NCI-H2196 (cell line): Measurements from ENCODE around the gene ENTHD1.

Source experiments
- DNase-seq: peaks from one replicate; lab custom pipeline; 2025; ENCODE audit not compliant: unreplicated experiment; lab: John Stamatoyannopoulos, UW

Gene ENTHD1

DNA sequence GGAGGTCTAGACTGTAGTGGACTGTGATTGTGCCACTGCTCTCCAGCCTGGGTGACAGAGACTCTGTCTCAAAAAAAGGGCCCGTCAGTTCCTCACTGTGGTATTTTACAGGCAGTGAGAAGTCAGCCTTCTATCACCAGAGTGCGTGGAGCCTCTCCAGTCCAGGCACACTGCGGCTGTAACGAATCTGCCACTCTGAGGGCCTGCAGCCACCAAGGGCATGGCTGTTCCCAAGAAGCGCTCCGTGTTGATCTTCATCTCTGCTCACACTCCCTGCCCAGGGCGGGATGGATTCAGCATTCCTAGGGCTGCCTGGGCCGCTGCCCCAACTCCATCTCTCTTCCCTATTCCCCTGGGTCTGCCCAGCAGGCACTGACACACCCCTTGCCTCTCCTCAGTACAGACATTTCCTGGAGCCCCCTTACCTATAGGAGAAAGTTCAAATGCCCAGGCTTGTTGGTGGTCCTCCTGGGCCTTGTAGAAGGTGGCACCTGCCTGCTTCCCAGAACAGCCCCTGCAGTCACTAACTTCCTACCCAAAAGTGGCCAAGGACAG is 174.6 kb downstream of the ENTHD1 start:
- no peak for DNase-seq

GRCh38 chr22:39718206-39718605 is 175.4 kb downstream of the ENTHD1 start:
- DNase-seq, result no peak

GRCh38 chr22:39717099-39717498 is 176.5 kb downstream of the ENTHD1 start:
- no peak for DNase-seq

- DNase-seq, result no peak
Observed at GRCh38 chr22:39716534-39716933, 177.0 kb downstream of the ENTHD1 start.

DNA sequence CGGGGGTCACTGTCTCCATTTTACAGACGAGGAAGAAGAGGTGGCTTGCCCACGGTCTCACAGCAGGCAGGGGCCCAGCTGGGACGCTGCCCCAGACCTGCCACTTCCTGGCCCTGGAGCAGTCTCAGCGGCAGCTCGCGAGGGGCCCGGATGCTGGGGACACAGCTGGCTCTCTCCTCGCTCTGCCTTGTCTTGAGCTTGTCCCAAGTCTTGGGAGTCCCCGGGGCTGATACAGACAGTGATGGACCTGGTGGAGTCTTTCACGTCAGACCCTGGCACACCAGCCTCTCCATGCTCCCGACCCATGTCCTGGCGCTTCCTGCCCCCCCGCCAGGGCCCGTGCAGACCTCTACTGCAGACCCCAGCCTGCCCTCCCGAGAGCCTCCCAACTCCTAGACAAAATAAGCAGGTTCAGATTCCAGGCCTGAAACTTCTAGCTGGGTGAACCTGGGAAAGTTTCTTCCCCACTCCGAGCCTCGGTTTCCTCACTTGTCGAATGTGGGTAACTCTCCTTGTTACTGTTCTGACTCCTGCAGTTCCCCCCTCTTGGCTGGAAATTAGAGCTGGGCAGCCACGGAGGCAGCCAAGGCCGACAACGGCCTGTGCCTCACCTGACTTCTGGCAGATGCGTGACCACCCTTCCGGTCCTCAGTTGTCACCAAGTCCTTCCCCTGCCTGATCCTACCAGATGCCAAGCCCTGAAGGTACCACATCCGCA is 177.6 kb downstream of the ENTHD1 start:
- no peak for DNase-seq

GRCh38 chr22:39714321-39714720 is 179.2 kb downstream of the ENTHD1 start:
- no peak for DNase-seq

GRCh38 chr22:39713799-39714290 is 179.7 kb downstream of the ENTHD1 start:
- DNase-seq, result no peak

GRCh38 chr22:39712751-39713525 is 180.6 kb downstream of the ENTHD1 start:
- DNase-seq, result no peak

- DNase-seq, result no peak
Observed at GRCh38 chr22:39712081-39712480, 181.5 kb downstream of the ENTHD1 start.

DNA sequence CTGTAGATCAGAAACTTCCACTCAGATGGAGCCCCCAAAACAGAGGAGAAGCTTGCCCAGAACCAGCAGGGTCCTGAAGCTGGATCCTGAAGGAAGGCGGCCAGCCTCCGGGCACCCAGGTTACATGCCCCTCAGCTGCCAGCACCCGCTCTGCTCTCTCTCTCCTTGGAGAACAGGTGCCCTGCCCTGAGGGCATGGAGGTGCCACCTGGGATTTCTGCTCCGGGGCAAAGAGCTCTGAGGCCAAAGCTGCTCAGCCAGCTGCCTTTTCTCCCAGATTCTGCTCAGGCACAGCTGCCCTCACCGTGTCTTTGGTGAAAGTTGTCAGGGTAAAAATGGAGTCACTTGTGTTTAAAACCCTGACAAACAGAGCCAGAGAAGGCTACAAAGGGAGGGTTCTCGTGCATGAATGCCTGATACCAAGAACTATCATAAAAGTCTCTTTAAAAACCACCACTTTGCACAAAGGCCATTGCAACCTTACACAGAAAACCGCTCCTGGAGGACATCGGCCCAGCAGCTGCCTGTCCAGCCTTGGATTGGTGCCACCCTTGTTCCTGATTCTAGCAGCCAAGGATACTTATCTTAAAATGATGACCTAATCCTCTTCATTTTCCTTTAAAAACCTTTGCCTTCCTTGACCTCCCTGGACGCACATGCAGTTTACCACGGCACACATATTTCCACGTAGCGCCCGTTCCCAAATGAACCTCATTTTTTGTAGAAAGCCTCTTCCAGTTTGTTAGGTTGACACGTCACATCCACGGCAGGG is 183.0 kb downstream of the ENTHD1 start:
- DNase-seq, result peak; percentile 37

GRCh38 chr22:39707816-39708215 is 185.7 kb downstream of the ENTHD1 start:
- no peak for DNase-seq

GRCh38 chr22:39707351-39707750 is 186.2 kb downstream of the ENTHD1 start:
- DNase-seq, result no peak

- no peak for DNase-seq
Observed at GRCh38 chr22:39706376-39707140, 187.0 kb downstream of the ENTHD1 start.

DNA sequence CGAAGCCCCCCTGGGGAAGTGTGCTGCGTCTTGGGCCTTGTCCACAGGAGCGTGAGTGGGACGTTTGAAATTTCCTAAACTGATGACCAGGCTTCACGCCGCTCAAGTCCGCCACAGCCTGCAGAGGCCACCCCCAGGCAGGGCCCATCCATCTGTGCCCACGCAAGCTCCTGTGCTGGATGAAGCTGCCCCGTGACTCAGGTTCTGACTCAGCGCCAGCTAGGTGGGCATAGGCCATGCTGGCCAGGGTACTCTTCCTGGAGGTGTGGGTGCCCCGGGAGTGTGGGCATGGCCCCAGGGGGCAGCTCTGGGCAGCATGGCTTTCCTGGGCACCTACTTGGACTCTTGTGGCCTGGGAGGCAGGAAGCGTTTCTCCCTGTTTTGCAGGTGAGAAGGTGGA is 188.2 kb downstream of the ENTHD1 start:
- no peak for DNase-seq

DNA sequence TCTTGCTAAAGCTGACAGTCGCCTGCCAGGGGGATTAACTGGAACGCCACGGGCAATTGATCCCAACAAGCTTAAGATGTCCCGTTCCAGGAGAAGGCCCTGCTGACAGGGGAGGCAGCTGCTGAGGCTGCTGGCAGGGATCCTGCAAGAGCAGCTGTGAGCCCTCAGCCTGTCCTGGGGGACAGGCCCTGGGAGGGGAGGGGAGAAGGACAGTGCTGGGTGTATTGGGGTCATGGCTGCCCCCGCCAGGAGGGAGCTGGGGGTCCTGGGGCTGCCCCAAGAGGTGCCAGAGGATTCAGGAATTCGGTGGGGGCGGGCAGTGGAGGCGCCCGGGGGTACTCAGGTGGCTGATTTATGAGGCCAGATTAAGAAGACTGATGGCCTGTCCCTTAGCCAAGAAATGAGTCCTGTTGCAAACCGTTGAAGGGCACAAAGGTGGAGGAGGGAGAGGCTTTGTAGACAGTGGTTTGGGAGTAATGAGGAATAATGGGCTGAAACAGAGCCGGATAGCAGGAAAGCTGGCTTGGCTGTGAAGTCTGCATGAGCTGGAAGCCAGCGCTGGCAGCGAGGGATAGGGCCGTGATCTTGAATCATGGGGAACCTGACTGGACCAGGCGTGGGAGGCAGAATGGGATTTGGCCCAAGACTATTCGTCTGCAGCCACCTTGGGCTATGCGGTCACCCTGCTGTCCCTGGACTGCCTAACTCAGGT is 189.5 kb downstream of the ENTHD1 start:
- peak; percentile 7 for DNase-seq

DNA sequence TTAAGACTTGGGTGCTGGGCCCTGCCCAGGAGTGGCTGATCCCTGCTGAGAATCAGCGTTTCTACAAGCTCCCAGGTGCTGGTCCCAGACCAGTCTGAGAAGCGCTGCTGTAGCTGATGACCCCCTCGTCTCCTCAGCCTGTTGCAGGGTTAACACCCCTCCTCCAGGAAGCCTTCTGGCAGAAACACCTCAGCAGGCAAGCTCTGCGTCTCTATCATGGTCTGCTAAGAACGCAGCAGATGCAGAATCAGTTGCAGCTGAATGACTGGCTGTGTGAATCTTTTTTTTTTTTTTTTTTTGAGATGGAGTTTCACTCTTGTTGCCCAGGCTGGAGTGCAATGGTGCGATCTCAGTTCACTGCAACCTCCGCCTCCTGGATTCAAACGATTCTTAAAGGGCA is 190.5 kb downstream of the ENTHD1 start:
- no peak for DNase-seq

DNA sequence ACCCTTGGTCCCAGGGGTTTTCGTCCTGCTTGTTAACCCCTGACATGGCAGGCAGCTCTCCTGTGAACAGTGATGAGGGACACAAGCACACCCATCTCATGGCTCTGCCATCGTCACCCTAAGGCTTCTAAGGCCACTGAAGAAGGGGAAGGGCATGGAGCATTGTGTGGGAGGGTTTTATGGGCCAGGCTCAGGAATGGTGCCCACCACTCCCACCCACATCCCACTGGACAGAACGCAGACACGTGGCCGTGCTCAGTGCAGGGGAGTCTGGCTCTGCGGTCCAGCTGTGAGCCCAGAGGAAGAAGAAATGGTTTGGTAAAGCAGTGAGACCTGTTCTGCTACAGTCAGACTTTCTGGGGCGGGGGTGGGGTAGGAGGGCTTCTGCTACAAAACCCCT is 193.0 kb downstream of the ENTHD1 start:
- no peak for DNase-seq

GRCh38 chr22:39699631-39700360 is 193.8 kb downstream of the ENTHD1 start:
- DNase-seq, result no peak

DNA sequence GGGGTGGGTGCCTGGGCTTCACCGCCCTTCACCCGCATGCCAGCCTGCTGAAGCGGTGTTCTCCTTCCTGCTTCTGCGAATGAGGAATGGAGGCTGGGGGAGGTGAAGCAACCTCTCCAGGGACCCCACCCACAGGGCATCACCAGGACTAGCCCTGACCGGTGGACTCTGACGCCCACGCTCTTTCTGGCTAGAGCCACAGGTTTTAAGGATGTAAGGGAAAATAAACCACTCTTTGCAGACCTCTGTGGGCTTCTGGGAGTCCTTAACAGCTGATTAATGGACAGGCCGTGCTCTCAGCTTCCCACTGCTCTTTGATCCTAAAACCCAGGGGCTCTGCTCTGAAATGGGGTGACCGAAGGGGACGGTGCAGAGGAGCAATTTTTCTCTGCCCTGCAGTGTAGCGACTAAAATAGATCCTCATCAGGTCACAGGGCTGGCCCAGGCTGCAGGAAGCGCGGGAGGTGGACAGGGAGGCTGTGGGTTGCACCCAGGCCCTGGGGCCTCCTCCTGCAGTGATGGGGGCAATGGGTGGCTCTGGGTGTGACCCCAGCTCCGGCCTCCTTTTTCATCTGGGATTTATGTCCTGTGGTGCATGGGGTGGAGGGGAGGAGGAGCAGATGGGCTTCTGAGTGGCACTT is 195.7 kb downstream of the ENTHD1 start:
- no peak for DNase-seq
